Right atrium auricular region (tissue), 2 donors: Measurements from ENCODE around the gene LRRC38. TPM values are rescaled to one million over a fixed set of nuclear protein-coding genes. Genes with fewer than 3 reads are reported as not detected.

Experiments
- DNase-seq: peaks from one replicate; pipeline ENCODE4 v3.0.0-alpha.2; 2019; ENCODE audit warnings: low spot score
- H3K27ac ChIP-seq, 2 donors: fragments of 200-600 bp; sonication (generic); 1 replicate in 1 of 2; 2 replicates in 1 of 2; pipeline ENCODE4 v1.5.1; 2016 to 2019
- H3K27me3 ChIP-seq, 2 donors: fragments of 200-600 bp; sonication (generic); one replicate each; pipeline versions ENCODE4 v1.5.1 to v1.6.0; 2017 to 2019
- H3K36me3 ChIP-seq: fragments of 200-600 bp; sonication (generic); one replicate; pipeline ENCODE4 v1.5.1; 2016
- H3K4me1 ChIP-seq, 2 donors: fragments of 200-600 bp; sonication (generic); one replicate each; pipeline versions ENCODE4 v1.5.1 to v1.6.0; 2017 to 2019
- H3K4me3 ChIP-seq, 2 donors: fragments of 200-600 bp; sonication (generic); 1 replicate in 1 of 2; 2 replicates in 1 of 2; pipeline ENCODE4 v1.5.1; 2017 to 2019; ENCODE audit warnings: mild to moderate bottlenecking in 1 of 2, moderate library complexity in 1 of 2
- H3K9me3 ChIP-seq, 2 donors: fragments of 200-600 bp; sonication (generic); one replicate each; pipeline ENCODE4 v1.5.1; 2019
- CTCF ChIP-seq, 2 donors: fragments of 200-600 bp; sonication (generic); IDR thresholded peaks; one replicate each; pipeline ENCODE4 v1.5.1; 2019; ENCODE audit warnings: antibody characterized with exemption in 2 of 2
- total RNA-seq, 2 donors: library from RNA; depleted of rRNA; stranded (reverse); fragments of >200 nt; gene quantifications; one replicate each; pipeline ENCODE4 v1.1.0, GENCODE V29; 2016

LRRC38 gene
- total RNA-seq, 2 donors from 2014 or later = 0.98 TPM; not detected in 1

DNA sequence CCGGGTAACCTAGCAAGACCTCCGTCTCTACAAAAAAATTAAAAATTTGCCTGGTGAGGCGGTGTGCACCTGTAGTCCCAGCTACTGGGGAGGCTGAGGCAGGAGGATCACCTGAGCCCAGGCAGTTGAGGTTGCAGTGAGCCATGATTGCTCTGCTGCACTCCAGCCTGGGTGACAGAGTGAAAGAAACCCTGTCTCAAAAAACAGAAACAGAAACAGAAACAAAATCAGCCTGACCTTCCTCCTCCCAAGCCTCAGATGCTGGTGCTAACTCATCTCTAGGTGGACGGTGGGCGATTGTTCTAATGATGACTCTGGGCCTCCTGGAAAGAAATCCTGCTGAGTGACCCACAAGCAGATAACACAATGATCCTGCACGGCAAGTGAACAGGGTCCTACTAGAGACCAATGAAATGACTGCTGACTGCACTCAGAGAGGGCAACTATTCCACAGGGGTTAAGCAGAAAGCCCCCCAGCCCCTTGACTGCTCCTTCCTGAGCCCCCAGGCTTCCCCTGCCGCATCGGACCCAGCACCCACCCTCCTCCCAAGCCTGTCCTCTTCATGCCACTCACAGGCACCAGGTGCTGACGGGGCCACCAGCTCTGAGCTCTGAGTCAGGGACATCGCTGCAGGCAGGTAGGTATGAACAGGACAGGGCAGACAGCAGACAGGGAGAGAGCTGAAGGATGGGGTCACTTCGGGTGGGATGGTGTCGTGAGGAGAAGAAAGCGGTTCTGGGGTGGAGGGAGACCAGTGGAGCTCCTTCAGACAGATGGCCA lies 27.8 kb upstream of the LRRC38 start:
- H3K27ac ChIP-seq = peak overlapping the region; percentile 63 to 77
- H3K36me3 ChIP-seq = no peaks in the 10 kb centered on the region
- no peak overlapping the region for H3K4me3 ChIP-seq
- DNase-seq = no peak
- no peaks in the 10 kb centered on the region for H3K9me3 ChIP-seq
- no peaks in the 10 kb centered on the region for H3K27me3 ChIP-seq
- TF ChIP-seq CTCF (IDR thresholded peaks at IDR 0.05) = no peak
- H3K4me1 ChIP-seq = peaks cover 0 to 12% of the 10 kb centered on the region in 2 donors

- peaks cover 0 to 12% of the 10 kb centered on the region in 2 donors for H3K4me1 ChIP-seq
- H3K27ac ChIP-seq = peak overlapping the region; percentile 63 to 77
- H3K4me3 ChIP-seq = no peak overlapping the region
- no peaks in the 10 kb centered on the region for H3K9me3 ChIP-seq
- H3K27me3 ChIP-seq = no peaks in the 10 kb centered on the region
- TF ChIP-seq CTCF (IDR thresholded peaks at IDR 0.05) = no peak
- no peak for DNase-seq
- no peaks in the 10 kb centered on the region for H3K36me3 ChIP-seq
Observed at GRCh38 chr1:13540866-13541265, 27.1 kb upstream of the LRRC38 start.

DNA sequence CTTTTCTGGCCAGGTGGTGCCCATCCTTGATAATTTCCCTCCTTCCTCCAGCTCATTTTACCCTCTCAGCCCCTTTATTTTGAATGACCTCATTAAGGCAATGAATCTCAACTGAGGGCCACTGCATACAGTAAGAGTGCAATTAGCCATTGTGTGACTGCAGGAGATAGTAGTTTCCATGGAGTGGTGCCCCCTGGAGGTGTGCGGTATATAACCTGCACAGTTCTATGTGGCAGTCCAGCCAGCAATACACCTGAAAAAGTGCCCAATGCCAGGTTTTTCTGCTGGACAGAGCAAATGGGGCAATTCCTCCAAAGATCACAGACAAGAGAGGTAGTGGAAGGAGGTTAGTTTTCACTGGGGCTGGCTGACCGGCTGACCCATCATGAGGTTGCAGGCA lies 25.9 kb upstream of the LRRC38 start:
- no peak for DNase-seq
- H3K4me1 ChIP-seq = peaks cover 0 to 12% of the 10 kb centered on the region in 2 donors
- H3K36me3 ChIP-seq = no peaks in the 10 kb centered on the region
- H3K27ac ChIP-seq = peak overlapping the region; percentile 63 to 77
- TF ChIP-seq CTCF (IDR thresholded peaks at IDR 0.05) = no peak
- no peak overlapping the region for H3K4me3 ChIP-seq
- no peaks in the 10 kb centered on the region for H3K9me3 ChIP-seq
- H3K27me3 ChIP-seq = no peaks in the 10 kb centered on the region

- TF ChIP-seq CTCF (IDR thresholded peaks at IDR 0.05) = no peak
- H3K36me3 ChIP-seq = no peaks in the 10 kb centered on the region
- DNase-seq = no peak
- no peaks in the 10 kb centered on the region for H3K9me3 ChIP-seq
- no peak overlapping the region for H3K27ac ChIP-seq
- peaks cover 0 to 6% of the 10 kb centered on the region in 2 donors for H3K4me1 ChIP-seq
- no peaks in the 10 kb centered on the region for H3K27me3 ChIP-seq
- H3K4me3 ChIP-seq = no peak overlapping the region
Observed at GRCh38 chr1:13538832-13539231, 25.0 kb upstream of the LRRC38 start.

GRCh38 chr1:13536571-13536970 lies 22.8 kb upstream of the LRRC38 start:
- Histone ChIP-seq H3K4me1 (no peaks in the 10 kb centered on the region), H3K36me3 (no peaks in the 10 kb centered on the region), H3K27me3 (no peaks in the 10 kb centered on the region), H3K4me3 (no peak overlapping the region), H3K9me3 (no peaks in the 10 kb centered on the region), H3K27ac (peak overlapping the region; percentile 74 to 78)
- TF ChIP-seq CTCF (IDR thresholded peaks at IDR 0.05) = no peak
- no peak for DNase-seq

- no peaks in the 10 kb centered on the region for H3K36me3 ChIP-seq
- no peak for TF ChIP-seq CTCF (IDR thresholded peaks at IDR 0.05)
- H3K4me3 ChIP-seq = no peak overlapping the region
- peak overlapping the region; percentile 74 to 78 for H3K27ac ChIP-seq
- no peak for DNase-seq
- H3K4me1 ChIP-seq = no peaks in the 10 kb centered on the region
- no peaks in the 10 kb centered on the region for H3K27me3 ChIP-seq
- no peaks in the 10 kb centered on the region for H3K9me3 ChIP-seq
Observed at GRCh38 chr1:13535227-13535626, 21.4 kb upstream of the LRRC38 start.
